H1 (cell line): Measurements from ENCODE around the gene OSBP2. TPM values are rescaled to one million over a fixed set of nuclear protein-coding genes. Genes with fewer than 3 reads are reported as not detected.

ENCODE experiments used
- CTCF ChIA-PET: fragments of 300-600 bp; sonication (Branson Sonifier 250); formaldehyde crosslinking; loops from one replicate; lab custom pipeline; 2021; ENCODE audit not compliant: partially characterized antibody; lab: Charles Lee
- POLR2A ChIA-PET: fragments of 300-600 bp; sonication (Branson Sonifier 250); formaldehyde crosslinking; loops from one replicate; lab custom pipeline; 2021; ENCODE audit warnings: inconsistent platforms; ENCODE audit not compliant: partially characterized antibody; lab: Charles Lee
- DNase-seq, 2 experiments: peaks; one replicate each; pipeline versions ENCODE4 v3.0.0 to v3.0.0-alpha.2; 2010 to 2022; ENCODE audit warnings: low spot score in 2 of 2, low read depth in 1 of 2, mixed read lengths in 1 of 2
- FAIRE-seq: peaks from 2 replicates; lab custom pipeline; 2011; peaks lifted over from hg19 to GRCh38; lab: Jason Lieb, UNC
- H2AFZ ChIP-seq: 2 replicates; pipeline ENCODE4 v1.8.1; 2012; ENCODE audit warnings: low read length, inconsistent platforms
- H2AK5ac ChIP-seq: 2 replicates; pipeline ENCODE4 v1.6.1; 2013; ENCODE audit warnings: low read depth, low read length
- H2BK120ac ChIP-seq: replicated peaks from 2 replicates; pipeline ENCODE3; 2013; ENCODE audit warnings: low read depth, low read length, inconsistent platforms
- H2BK12ac ChIP-seq: 2 replicates; pipeline ENCODE4 v1.6.1; 2013; ENCODE audit warnings: low read depth, low read length
- H2BK15ac ChIP-seq: 2 replicates; pipeline ENCODE4 v1.6.1; 2013; ENCODE audit warnings: low read length
- H2BK20ac ChIP-seq: 2 replicates; pipeline ENCODE4 v1.6.1; 2013; ENCODE audit warnings: low read length
- H2BK5ac ChIP-seq: 2 replicates; pipeline ENCODE4 v1.6.1; 2013; ENCODE audit warnings: low read depth, low read length
- H3K14ac ChIP-seq: 2 replicates; pipeline ENCODE4 v1.6.1; 2013; ENCODE audit warnings: inconsistent platforms; ENCODE audit not compliant: insufficient read length
- H3K18ac ChIP-seq: 2 replicates; pipeline ENCODE4 v1.6.1; 2013; ENCODE audit warnings: low read length; ENCODE audit errors: extremely low read depth
- H3K23ac ChIP-seq: 2 replicates; pipeline ENCODE4 v1.6.1; 2013; ENCODE audit warnings: inconsistent platforms; ENCODE audit not compliant: insufficient read length
- H3K23me2 ChIP-seq: 2 replicates; pipeline ENCODE4 v1.6.1; 2013; ENCODE audit warnings: low read depth, low read length
- H3K27ac ChIP-seq: 2 replicates; pipeline ENCODE4 v1.6.1; 2011; ENCODE audit warnings: low read depth, low read length, inconsistent platforms
- H3K27me3 ChIP-seq, 4 experiments: replicated peaks in 1 of 4; 1 replicate in 1 of 4; 2 replicates in 3 of 4; pipeline versions ENCODE4 v1.6.1 to v1.8.1; 2011 to 2013; ENCODE audit warnings: low read length in 3 of 4, mild to moderate bottlenecking in 3 of 4, inconsistent platforms in 2 of 4, mixed read lengths in 2 of 4, moderate library complexity in 1 of 4; ENCODE audit not compliant: control insufficient read depth in 3 of 4, insufficient read depth in 3 of 4; ENCODE audit errors: extremely low read depth in 1 of 4
- H3K36me3 ChIP-seq, 4 experiments: 2 replicates each; pipeline versions ENCODE4 v1.6.1 to v1.8.1; 2011 to 2013; ENCODE audit warnings: mild to moderate bottlenecking in 4 of 4, low read length in 3 of 4, moderate library complexity in 2 of 4, control low read depth in 1 of 4, inconsistent platforms in 1 of 4; ENCODE audit not compliant: insufficient read depth in 4 of 4, control insufficient read depth in 2 of 4
- H3K4ac ChIP-seq: replicated peaks from 2 replicates; pipeline ENCODE3; 2013; ENCODE audit warnings: low read length, low read depth, mixed read lengths, inconsistent platforms; ENCODE audit not compliant: insufficient read length
- H3K4me1 ChIP-seq, 4 experiments: replicated peaks in 1 of 4; 1 replicate in 1 of 4; 2 replicates in 3 of 4; pipeline versions ENCODE4 v1.6.1 to v1.8.1; 2011 to 2013; ENCODE audit warnings: low read length in 3 of 4, inconsistent platforms in 2 of 4, mixed read lengths in 1 of 4; ENCODE audit not compliant: insufficient read depth in 4 of 4, control insufficient read depth in 3 of 4
- H3K4me2 ChIP-seq, 2 experiments: 2 replicates each; pipeline versions ENCODE4 v1.6.1 to v1.8.1; 2011 to 2013; ENCODE audit warnings: low read depth in 2 of 2, low read length in 2 of 2, control low read depth in 1 of 2, inconsistent platforms in 1 of 2, mild to moderate bottlenecking in 1 of 2; ENCODE audit not compliant: insufficient read depth in 1 of 2
- H3K4me3 ChIP-seq, 4 experiments: fragments of 200-600, 300-600 bp in 1 of 4; sonication (generic), shearing (Covaris generic), sonication (Bioruptor Twin) in 1 of 4; 2 replicates each; pipeline versions ENCODE4 v1.5.1 to v1.8.1; 2011 to 2016; ENCODE audit warnings: low read length in 4 of 4, low read depth in 3 of 4, control low read depth in 2 of 4, inconsistent platforms in 2 of 4, mild to moderate bottlenecking in 2 of 4, mixed read lengths in 1 of 4, moderate library complexity in 1 of 4; ENCODE audit not compliant: insufficient read depth in 2 of 4; ENCODE audit errors: extremely low read depth in 1 of 4
- H3K56ac ChIP-seq: replicated peaks from 2 replicates; pipeline ENCODE3; 2013; ENCODE audit warnings: low read depth, mild to moderate bottlenecking, mixed read lengths, low read length, inconsistent platforms; ENCODE audit not compliant: insufficient read length
- H3K79me1 ChIP-seq: 2 replicates; pipeline ENCODE4 v1.6.1; 2013; ENCODE audit warnings: low read depth, low read length, control low read depth
- H3K79me2 ChIP-seq, 2 experiments: 2 replicates each; pipeline versions ENCODE4 v1.6.1 to v1.8.1; 2012 to 2013; ENCODE audit warnings: low read length in 2 of 2, mild to moderate bottlenecking in 2 of 2, inconsistent platforms in 1 of 2; ENCODE audit not compliant: insufficient read depth in 2 of 2, control insufficient read depth in 1 of 2
- H3K9ac ChIP-seq, 4 experiments: replicated peaks in 1 of 4; 1 replicate in 1 of 4; 2 replicates in 3 of 4; pipeline versions ENCODE4 v1.6.1 to v1.8.1; 2011 to 2013; ENCODE audit warnings: low read depth in 3 of 4, low read length in 3 of 4, control low read depth in 2 of 4, mild to moderate bottlenecking in 2 of 4, moderate library complexity in 2 of 4, inconsistent platforms in 1 of 4; ENCODE audit errors: extremely low read depth in 1 of 4
- H3K9me3 ChIP-seq, 2 experiments: 2 replicates each; pipeline versions ENCODE4 v1.6.1 to v1.8.1; 2012 to 2013; ENCODE audit warnings: mild to moderate bottlenecking in 2 of 2, moderate library complexity in 2 of 2, control low read depth in 1 of 2, inconsistent platforms in 1 of 2, low read depth in 1 of 2, low read length in 1 of 2, mixed read lengths in 1 of 2; ENCODE audit not compliant: insufficient read depth in 2 of 2
- H4K20me1 ChIP-seq, 2 experiments: replicated peaks in 1 of 2; 2 replicates each; pipeline versions ENCODE3 to v1.8.1; 2011 to 2013; ENCODE audit warnings: inconsistent platforms in 2 of 2, low read length in 2 of 2, mild to moderate bottlenecking in 1 of 2; ENCODE audit not compliant: insufficient read depth in 2 of 2, control insufficient read depth in 1 of 2
- H4K5ac ChIP-seq: 2 replicates; pipeline ENCODE4 v1.6.1; 2013; ENCODE audit warnings: low read length, low read depth, mixed read lengths, inconsistent platforms; ENCODE audit not compliant: insufficient read length
- H4K8ac ChIP-seq: 2 replicates; pipeline ENCODE4 v1.8.0; 2013; ENCODE audit warnings: mild to moderate bottlenecking, moderate library complexity, low read length, inconsistent platforms; ENCODE audit not compliant: insufficient read depth; ENCODE audit errors: extremely low read depth
- H4K91ac ChIP-seq: replicated peaks from 2 replicates; pipeline ENCODE3; 2013; ENCODE audit warnings: low read length, mixed read lengths, inconsistent platforms; ENCODE audit not compliant: insufficient read length
- CBX5 ChIP-seq: fragments of 300-800, 300-1000 bp; sonication (generic); IDR thresholded peaks from 2 replicates; pipeline ENCODE4 v1.7.1; 2016; ENCODE audit warnings: antibody characterized with exemption, low read length, low read depth
- CREB1 ChIP-seq: IDR thresholded peaks from 2 replicates; pipeline ENCODE4 v1.6.1; 2012; ENCODE audit warnings: inconsistent platforms
- CTBP2 ChIP-seq: IDR thresholded peaks from 2 replicates; pipeline ENCODE4 v1.7.0; 2011; ENCODE audit warnings: borderline replicate concordance, mild to moderate bottlenecking, moderate library complexity, mixed read lengths, low read length; ENCODE audit not compliant: insufficient read depth, insufficient read length
- EP300 ChIP-seq, 2 experiments: IDR thresholded peaks; 1 replicate in 1 of 2; 2 replicates in 1 of 2; pipeline ENCODE4 v1.6.1; 2011 to 2012; ENCODE audit warnings: low read depth in 2 of 2, low read length in 2 of 2, mild to moderate bottlenecking in 2 of 2, borderline replicate concordance in 1 of 2, inconsistent platforms in 1 of 2, moderate library complexity in 1 of 2
- GABPA ChIP-seq: IDR thresholded peaks from 2 replicates; pipeline ENCODE4 v1.6.1; 2011; ENCODE audit warnings: mild to moderate bottlenecking, low read length, moderate library complexity, borderline replicate concordance; ENCODE audit not compliant: insufficient read depth
- NANOG ChIP-seq: IDR thresholded peaks from 2 replicates; pipeline ENCODE4 v1.6.1; 2011; ENCODE audit warnings: low read length, low read depth, mild to moderate bottlenecking, inconsistent platforms; ENCODE audit not compliant: insufficient read depth, poor library complexity, severe bottlenecking
- PHF8 ChIP-seq: fragments of 200-600 bp; sonication (generic); conservative IDR thresholded peaks from 2 replicates; pipeline ENCODE4 v1.7.1; 2012; ENCODE audit warnings: low read depth, mild to moderate bottlenecking, inconsistent platforms, low read length, moderate library complexity
- YY1 ChIP-seq: IDR thresholded peaks from 2 replicates; pipeline ENCODE4 v1.6.1; 2011; ENCODE audit warnings: low read depth, mild to moderate bottlenecking, low read length
- WGBS, 2 experiments: shearing (Covaris generic) in 1 of 2; methylation state at CpG; one replicate each; pipeline versions ENCODE4 v1.1.6 to v1.1.7; 2013 to 2015; ENCODE audit warnings: low lambda C conversion rate in 2 of 2, mixed read lengths in 2 of 2, inconsistent platforms in 1 of 2, low coverage in 1 of 2, missing lambda C conversion rate in 1 of 2; ENCODE audit not compliant: insufficient replicate concordance in 2 of 2, insufficient coverage in 1 of 2, insufficient read length in 1 of 2; ENCODE audit errors: extremely low coverage in 1 of 2, missing lambda C conversion rate in 1 of 2; 5-methylcytosine and 5-hydroxymethylcytosine counted together
- polyA plus RNA-seq, 7 experiments: library from polyadenylated mRNA; depleted of rRNA in 3 of 7; stranded (reverse) in 5 of 7; unstranded in 2 of 7; fragments of >200 nt in 5 of 7; fragments of 200-250 nt in 2 of 7; gene quantifications; 1 replicate in 5 of 7; 2 replicates in 1 of 7; 4 replicates in 1 of 7; pipeline versions ENCODE4 v1.2.1 to v1.2.3, GENCODE V29; 2011 to 2013; ENCODE audit warnings: missing spikeins in 2 of 7, mixed read lengths in 2 of 7
- total RNA-seq: library from RNA; stranded (reverse); fragmentation: NEBNext Ultra II Directional; extraction: Animal tissue kit (Norgen Biotek cat#: 25700); gene quantifications from 2 replicates; pipeline ENCODE4 v1.2.1, GENCODE V29; 2021
- TF ChIP-seq, protein P1 (sequence below): IDR thresholded peaks from 2 replicates; pipeline ENCODE4 v1.6.1; 2012; ENCODE audit warnings: inconsistent platforms

The OSBP2 gene
- total and polyA plus RNA-seq, 2 of the 8 experiments (the other 6 are each of a cell fraction or from before 2014, with no cell fraction given), result 3.4 to 3.7 TPM

DNA sequence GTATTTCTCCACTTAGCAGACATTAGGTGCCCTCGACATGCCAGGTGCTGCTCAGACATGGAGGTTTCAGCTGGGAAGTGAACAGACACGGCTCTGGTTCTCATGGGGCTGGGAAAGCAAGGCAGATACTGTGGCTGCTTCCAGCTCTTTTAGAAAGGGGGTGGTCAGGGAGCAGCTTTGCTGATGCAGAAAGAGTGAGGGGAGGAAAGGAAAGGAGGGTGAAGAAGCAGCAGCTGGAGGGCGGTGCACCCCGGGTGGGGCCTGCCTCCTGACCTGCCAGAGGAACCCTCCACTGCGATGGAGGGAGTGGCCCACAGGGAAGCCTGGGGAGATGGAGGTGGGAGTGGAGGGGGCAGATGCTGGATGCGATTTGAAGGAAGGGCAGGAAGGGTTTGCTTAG, 197.1 kb downstream of the OSBP2 start:
- Histone ChIP-seq H3K4me2 (no peak overlapping the region), H3K79me2 (no peaks in the 10 kb centered on the region), H3K23me2 (no peaks in the 10 kb centered on the region), H2BK15ac (no peak overlapping the region), H3K27me3 (no peaks in the 10 kb centered on the region), H4K20me1 (peaks cover 1 to 3% of the 10 kb centered on the region in 2 experiments), H3K9me3 (no peaks in the 10 kb centered on the region), H3K79me1 (no peaks in the 10 kb centered on the region), H2BK5ac (no peak overlapping the region), H3K56ac (no peak overlapping the region), H3K4me1 (peaks cover 0 to 4% (median 4%) of the 10 kb centered on the region in 4 experiments; a peak in 5 of 7 replicates), H3K36me3 (peaks cover 0 to 9% (median 2%) of the 10 kb centered on the region in 4 experiments; a peak in 2 of 8 replicates), H3K27ac (no peak overlapping the region), H3K14ac (no peak overlapping the region), H2BK120ac (no peak overlapping the region), H3K18ac (no peak overlapping the region), H4K91ac (no peak overlapping the region), H2BK20ac (no peak overlapping the region), H2AK5ac (no peak overlapping the region), H3K4me3 (no peak overlapping the region), H3K23ac (no peak overlapping the region)
- DNase-seq, result peak in 1 of 2 experiments; percentile 27
- POLR2A ChIA-PET, result no interaction called here
- WGBS, 2 experiments, result 76% methylated on average over 6 of the region's 6 CpGs; no CpG with 5 or more reads in 1 of the 2 experiments
- TF ChIP-seq EP300 (IDR thresholded peaks at IDR 0.05; ENCODE audit: borderline replicate concordance in 1 of 2, low read depth in 2 of 2, low read length in 2 of 2) (no peak), GABPA (no peak), CTBP2 (no peak), PHF8 (no peak), NANOG (no peak), CBX5 (no peak), YY1 (no peak), CREB1 (no peak)
- TF ChIP-seq, protein P1, sequence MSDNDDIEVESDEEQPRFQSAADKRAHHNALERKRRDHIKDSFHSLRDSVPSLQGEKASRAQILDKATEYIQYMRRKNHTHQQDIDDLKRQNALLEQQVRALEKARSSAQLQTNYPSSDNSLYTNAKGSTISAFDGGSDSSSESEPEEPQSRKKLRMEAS, result no peak
- TF ChIP-seq, all 59 proteins: peak for 0
- H2AFZ ChIP-seq, result no peak overlapping the region
- no peak overlapping the region for H3K9ac ChIP-seq
- H4K5ac ChIP-seq, result no peak overlapping the region
- CTCF ChIA-PET, result interaction anchor here (0.8 to 6.2 kb wide), 22 partner anchors 8 to 446 kb away, joined by 3 to 73 read pairs (median 5); no protein-coding TSS in a partner anchor
- peak overlapping the region; percentile 30; the same call in 1 of the 2 replicates for H4K8ac ChIP-seq
- no peak overlapping the region for H2BK12ac ChIP-seq
- H3K4ac ChIP-seq, result no peak overlapping the region
- FAIRE-seq, result no peak
